ENCODE results near the gene ABCC9. TPM values are rescaled to one million over a fixed set of nuclear protein-coding genes. Genes with fewer than 3 reads are reported as not detected.
"Not testable (repeated sequence)": the region's sequence is repeated elsewhere in the genome, so short reads cannot be mapped to it uniquely, and the experiment has no call there.

Gene ABCC9
- total RNA-seq, 1 experiment from 2014 or later = not detected

DNA sequence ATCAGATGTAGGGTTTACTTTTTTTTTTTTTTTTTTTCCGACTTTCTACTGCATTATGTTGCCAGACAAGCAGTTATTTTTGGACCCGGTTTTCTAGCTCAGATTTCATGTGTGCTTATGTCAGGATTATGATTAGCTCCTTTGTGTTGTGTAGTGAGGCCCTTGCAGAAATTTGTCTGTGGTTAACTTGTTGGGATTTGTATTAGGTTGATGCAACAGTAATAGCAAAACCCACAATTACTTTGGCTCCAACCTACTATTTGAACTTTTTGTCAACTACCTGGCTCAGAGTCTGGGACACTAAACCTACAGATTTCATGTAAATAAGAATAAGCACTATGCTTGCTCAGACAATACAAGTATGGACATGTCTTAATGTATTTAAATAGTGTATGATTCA is 122.6 kb downstream of the ABCC9 start:
- H4K20me1 ChIP-seq (ENCODE audit: insufficient read depth, low read depth, low read length) = no peaks in the 10 kb centered on the region
- no peak for DNase-seq
- H3K27ac ChIP-seq (ENCODE audit: low read length) = no peak overlapping the region
- H3K27me3 ChIP-seq (ENCODE audit: low read length) = no peaks in the 10 kb centered on the region
- H3K79me2 ChIP-seq (ENCODE audit: low read length) = no peaks in the 10 kb centered on the region
- no peaks in the 10 kb centered on the region for H3K4me1 ChIP-seq (ENCODE audit: low read length)
- no peaks in the 10 kb centered on the region for H3K9me3 ChIP-seq (ENCODE audit: low read length)
- H3K4me3 ChIP-seq (ENCODE audit: low read length) = no peak overlapping the region
- no peak overlapping the region for H2AFZ ChIP-seq (ENCODE audit: low read length)
- H3K4me2 ChIP-seq (ENCODE audit: low read depth, low read length, poor library complexity, severe bottlenecking) = no peak overlapping the region
- no peak overlapping the region for H3K9ac ChIP-seq (ENCODE audit: low read length)
- H3K36me3 ChIP-seq (ENCODE audit: insufficient read depth, low read length) = no peaks in the 10 kb centered on the region
- H3K9me2 ChIP-seq (replicated peaks; ENCODE audit: insufficient read depth, low read length) = no peaks in the 10 kb centered on the region

DNA sequence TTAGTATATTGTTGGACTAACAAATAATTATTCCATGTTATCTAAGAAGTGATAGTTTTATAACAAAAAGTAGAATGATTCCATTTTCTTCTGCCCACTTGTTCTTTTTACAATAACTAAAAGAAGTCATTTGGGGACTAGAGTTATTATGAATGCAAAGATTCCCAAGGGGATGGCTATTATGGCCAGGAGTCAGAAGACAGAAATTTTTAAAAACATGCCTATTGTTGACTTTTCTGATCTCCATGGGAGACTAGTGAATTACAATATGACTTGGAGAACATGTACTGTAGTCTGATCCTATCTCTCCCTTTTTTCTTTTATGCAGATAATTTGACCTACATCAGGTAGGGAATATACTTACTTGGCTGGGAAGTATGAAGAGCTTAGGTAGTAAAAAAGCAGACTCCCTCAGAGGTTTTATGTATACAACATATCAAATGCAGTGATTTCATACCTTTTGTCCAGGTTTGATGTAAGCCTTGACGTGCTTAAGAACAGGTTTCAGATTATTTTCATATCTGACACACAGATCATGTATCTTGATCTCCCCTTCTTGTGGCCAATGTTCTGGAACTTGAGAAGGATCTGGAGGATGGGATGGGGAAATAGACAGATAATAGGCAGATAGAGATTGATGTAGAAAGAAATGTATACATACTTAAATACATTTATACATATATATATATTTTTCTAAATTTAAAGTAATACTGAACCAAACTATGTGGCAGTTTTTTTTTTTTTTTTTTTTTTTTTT is 125.7 kb downstream of the ABCC9 start:
- H3K36me3 ChIP-seq (ENCODE audit: insufficient read depth, low read length) = no peaks in the 10 kb centered on the region
- H4K20me1 ChIP-seq (ENCODE audit: insufficient read depth, low read depth, low read length) = no peaks in the 10 kb centered on the region
- no peak for DNase-seq
- no peak overlapping the region for H3K9ac ChIP-seq (ENCODE audit: low read length)
- no peak overlapping the region for H3K4me3 ChIP-seq (ENCODE audit: low read length)
- H2AFZ ChIP-seq (ENCODE audit: low read length) = no peak overlapping the region
- H3K4me2 ChIP-seq (ENCODE audit: low read depth, low read length, poor library complexity, severe bottlenecking) = no peak overlapping the region
- no peak overlapping the region for H3K27ac ChIP-seq (ENCODE audit: low read length)
- no peaks in the 10 kb centered on the region for H3K4me1 ChIP-seq (ENCODE audit: low read length)
- H3K9me2 ChIP-seq (replicated peaks; ENCODE audit: insufficient read depth, low read length) = no peaks in the 10 kb centered on the region
- H3K27me3 ChIP-seq (ENCODE audit: low read length) = no peaks in the 10 kb centered on the region
- H3K9me3 ChIP-seq (ENCODE audit: low read length) = no peaks in the 10 kb centered on the region
- H3K79me2 ChIP-seq (ENCODE audit: low read length) = no peaks in the 10 kb centered on the region

DNA sequence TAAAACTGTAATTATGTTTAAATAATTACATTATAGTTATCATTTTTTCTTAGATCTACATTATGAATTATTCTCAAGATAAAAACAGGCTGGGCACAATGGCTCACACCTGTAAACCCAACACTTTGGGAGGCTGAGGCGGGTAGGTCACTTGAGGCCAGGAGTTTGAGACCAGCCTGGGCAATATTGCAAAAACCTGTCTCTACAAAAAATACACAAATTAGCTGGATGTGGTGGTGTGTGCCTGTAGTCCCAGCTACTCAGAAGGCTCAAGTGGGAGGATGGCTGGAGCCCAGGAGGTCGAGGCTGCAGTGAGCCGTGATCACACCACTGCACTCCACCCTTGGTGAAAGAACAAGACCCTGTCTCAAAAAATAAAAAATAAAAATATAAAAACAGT is 126.4 kb downstream of the ABCC9 start:
- Histone ChIP-seq H3K9me2 (replicated peaks; ENCODE audit: insufficient read depth, low read length) (no peaks in the 10 kb centered on the region), H4K20me1 (ENCODE audit: insufficient read depth, low read depth, low read length) (no peaks in the 10 kb centered on the region), H3K27ac (ENCODE audit: low read length) (no peak overlapping the region), H3K4me2 (ENCODE audit: low read depth, low read length, poor library complexity, severe bottlenecking) (no peak overlapping the region), H3K27me3 (ENCODE audit: low read length) (no peaks in the 10 kb centered on the region), H2AFZ (ENCODE audit: low read length) (no peak overlapping the region), H3K79me2 (ENCODE audit: low read length) (no peaks in the 10 kb centered on the region), H3K9me3 (ENCODE audit: low read length) (no peaks in the 10 kb centered on the region), H3K4me1 (ENCODE audit: low read length) (no peaks in the 10 kb centered on the region), H3K4me3 (ENCODE audit: low read length) (no peak overlapping the region), H3K9ac (ENCODE audit: low read length) (no peak overlapping the region), H3K36me3 (ENCODE audit: insufficient read depth, low read length) (no peaks in the 10 kb centered on the region)
- DNase-seq = no peak

DNA sequence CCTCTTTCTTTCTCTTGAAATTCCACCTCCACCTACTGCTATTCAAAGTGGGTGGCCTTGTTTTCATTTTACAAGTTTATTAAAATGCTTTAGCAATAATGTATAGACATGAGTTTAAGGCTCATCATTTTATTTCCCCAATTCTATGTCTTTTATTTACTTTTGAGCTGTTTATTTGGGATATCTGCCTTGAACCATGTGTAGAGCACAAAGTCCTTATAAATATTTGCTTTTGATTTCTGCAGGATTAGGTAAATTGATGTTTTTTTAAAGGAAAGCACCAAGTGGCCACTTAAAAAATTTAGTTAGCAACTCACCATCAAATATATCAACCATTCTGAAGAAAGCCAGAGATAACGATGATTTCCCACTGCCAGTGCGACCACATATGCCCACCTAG is 126.9 kb downstream of the ABCC9 start:
- no peaks in the 10 kb centered on the region for H3K36me3 ChIP-seq (ENCODE audit: insufficient read depth, low read length)
- H2AFZ ChIP-seq (ENCODE audit: low read length) = no peak overlapping the region
- H3K4me3 ChIP-seq (ENCODE audit: low read length) = no peak overlapping the region
- H3K9ac ChIP-seq (ENCODE audit: low read length) = no peak overlapping the region
- no peaks in the 10 kb centered on the region for H3K27me3 ChIP-seq (ENCODE audit: low read length)
- H3K9me3 ChIP-seq (ENCODE audit: low read length) = no peaks in the 10 kb centered on the region
- H3K9me2 ChIP-seq (replicated peaks; ENCODE audit: insufficient read depth, low read length) = no peaks in the 10 kb centered on the region
- no peaks in the 10 kb centered on the region for H4K20me1 ChIP-seq (ENCODE audit: insufficient read depth, low read depth, low read length)
- no peak for DNase-seq
- H3K4me2 ChIP-seq (ENCODE audit: low read depth, low read length, poor library complexity, severe bottlenecking) = no peak overlapping the region
- H3K79me2 ChIP-seq (ENCODE audit: low read length) = no peaks in the 10 kb centered on the region
- H3K4me1 ChIP-seq (ENCODE audit: low read length) = no peaks in the 10 kb centered on the region
- no peak overlapping the region for H3K27ac ChIP-seq (ENCODE audit: low read length)

DNA sequence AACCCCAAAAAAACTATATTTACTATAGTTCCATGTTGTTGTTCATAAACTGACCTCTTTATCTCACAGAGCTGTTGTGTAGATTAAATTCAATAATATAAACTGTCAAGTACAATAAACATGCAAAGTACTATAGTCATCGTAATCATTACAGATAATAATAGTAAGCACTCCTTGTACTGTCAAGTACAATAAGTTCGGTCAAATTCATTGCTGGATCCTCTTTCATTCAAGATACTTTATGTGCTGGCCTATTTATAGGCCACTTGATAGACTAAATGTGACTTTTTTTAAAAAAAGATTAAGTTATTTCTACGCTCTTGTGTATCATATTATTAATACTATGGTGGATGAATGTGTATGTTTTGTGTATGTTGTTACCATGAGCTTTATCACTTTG is 127.5 kb downstream of the ABCC9 start:
- H3K36me3 ChIP-seq (ENCODE audit: insufficient read depth, low read length) = no peaks in the 10 kb centered on the region
- DNase-seq = no peak
- H3K4me2 ChIP-seq (ENCODE audit: low read depth, low read length, poor library complexity, severe bottlenecking) = no peak overlapping the region
- H3K4me3 ChIP-seq (ENCODE audit: low read length) = no peak overlapping the region
- no peak overlapping the region for H3K9ac ChIP-seq (ENCODE audit: low read length)
- H3K27me3 ChIP-seq (ENCODE audit: low read length) = no peaks in the 10 kb centered on the region
- H2AFZ ChIP-seq (ENCODE audit: low read length) = no peak overlapping the region
- no peaks in the 10 kb centered on the region for H4K20me1 ChIP-seq (ENCODE audit: insufficient read depth, low read depth, low read length)
- H3K9me3 ChIP-seq (ENCODE audit: low read length) = no peaks in the 10 kb centered on the region
- H3K9me2 ChIP-seq (replicated peaks; ENCODE audit: insufficient read depth, low read length) = no peaks in the 10 kb centered on the region
- no peak overlapping the region for H3K27ac ChIP-seq (ENCODE audit: low read length)
- no peaks in the 10 kb centered on the region for H3K4me1 ChIP-seq (ENCODE audit: low read length)
- H3K79me2 ChIP-seq (ENCODE audit: low read length) = no peaks in the 10 kb centered on the region

DNA sequence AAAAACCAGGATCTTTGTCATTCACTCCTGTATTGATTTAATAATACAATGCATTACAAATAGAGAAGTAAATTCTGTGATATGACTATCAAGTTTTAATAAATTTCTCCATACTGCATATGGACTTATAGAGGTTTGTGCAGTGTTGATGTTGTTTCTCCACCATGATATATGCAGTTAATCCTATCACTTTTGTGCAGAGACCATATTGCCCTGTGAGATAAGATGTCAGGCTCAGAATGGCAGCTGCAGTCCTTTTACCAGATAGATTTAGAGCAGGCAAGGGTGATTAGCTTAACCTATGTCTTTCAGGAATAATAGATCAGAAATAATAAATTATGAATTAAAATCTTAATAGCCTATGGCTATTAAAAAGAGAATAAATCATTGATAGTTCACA is 128.1 kb downstream of the ABCC9 start:
- no peak for DNase-seq
- no peak overlapping the region for H3K4me2 ChIP-seq (ENCODE audit: low read depth, low read length, poor library complexity, severe bottlenecking)
- no peaks in the 10 kb centered on the region for H3K9me3 ChIP-seq (ENCODE audit: low read length)
- no peaks in the 10 kb centered on the region for H3K4me1 ChIP-seq (ENCODE audit: low read length)
- H2AFZ ChIP-seq (ENCODE audit: low read length) = no peak overlapping the region
- H3K36me3 ChIP-seq (ENCODE audit: insufficient read depth, low read length) = no peaks in the 10 kb centered on the region
- H4K20me1 ChIP-seq (ENCODE audit: insufficient read depth, low read depth, low read length) = no peaks in the 10 kb centered on the region
- H3K27me3 ChIP-seq (ENCODE audit: low read length) = no peaks in the 10 kb centered on the region
- H3K4me3 ChIP-seq (ENCODE audit: low read length) = no peak overlapping the region
- no peaks in the 10 kb centered on the region for H3K9me2 ChIP-seq (replicated peaks; ENCODE audit: insufficient read depth, low read length)
- H3K9ac ChIP-seq (ENCODE audit: low read length) = no peak overlapping the region
- H3K79me2 ChIP-seq (ENCODE audit: low read length) = no peaks in the 10 kb centered on the region
- no peak overlapping the region for H3K27ac ChIP-seq (ENCODE audit: low read length)

DNA sequence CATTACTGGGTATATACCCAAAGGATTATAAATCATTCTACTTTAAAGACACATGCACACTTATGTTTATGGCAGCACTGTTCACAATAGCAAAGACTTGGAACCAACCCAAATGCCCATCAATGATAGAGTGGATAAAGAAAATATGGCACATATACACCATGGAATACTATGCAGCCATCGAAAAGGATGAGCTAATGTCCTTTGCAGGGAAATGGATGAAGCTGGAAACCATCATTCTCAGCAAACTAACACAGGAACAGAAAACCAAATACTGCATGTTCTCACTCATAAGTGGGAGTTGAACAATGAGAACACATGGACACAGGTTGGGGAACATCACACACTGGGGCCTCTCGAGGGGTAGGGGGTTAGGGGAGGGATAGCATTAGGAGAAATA is 128.9 kb downstream of the ABCC9 start:
- H3K27ac ChIP-seq (ENCODE audit: low read length); H3K4me3 ChIP-seq (ENCODE audit: low read length); H3K9ac ChIP-seq (ENCODE audit: low read length); H3K9me2 ChIP-seq (replicated peaks; ENCODE audit: insufficient read depth, low read length); H3K79me2 ChIP-seq (ENCODE audit: low read length); DNase-seq; H4K20me1 ChIP-seq (ENCODE audit: insufficient read depth, low read depth, low read length); H3K9me3 ChIP-seq (ENCODE audit: low read length); H2AFZ ChIP-seq (ENCODE audit: low read length); H3K27me3 ChIP-seq (ENCODE audit: low read length); H3K4me2 ChIP-seq (ENCODE audit: low read depth, low read length, poor library complexity, severe bottlenecking); H3K36me3 ChIP-seq (ENCODE audit: insufficient read depth, low read length); H3K4me1 ChIP-seq (ENCODE audit: low read length): not testable (repeated sequence)

DNA sequence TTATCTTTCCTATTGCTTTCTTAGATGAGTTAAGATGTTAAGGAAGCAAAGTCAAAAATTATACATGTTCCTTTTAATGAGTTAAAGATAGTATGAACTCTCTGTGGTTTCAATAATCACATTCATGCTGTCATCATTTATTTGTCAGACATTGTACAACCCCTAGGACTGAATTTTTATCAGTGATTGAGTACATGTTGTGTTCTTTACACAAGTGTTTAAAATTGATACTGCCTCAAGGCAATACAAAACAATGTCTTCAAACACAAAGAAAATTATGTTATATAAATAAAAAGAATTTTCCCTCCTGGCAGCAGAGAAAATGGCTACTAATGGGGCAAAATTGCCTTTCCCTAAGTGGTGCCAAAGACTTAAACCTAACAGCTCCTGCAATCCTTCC is 132.1 kb downstream of the ABCC9 start:
- no peak overlapping the region for H2AFZ ChIP-seq (ENCODE audit: low read length)
- DNase-seq = no peak
- no peaks in the 10 kb centered on the region for H3K9me2 ChIP-seq (replicated peaks; ENCODE audit: insufficient read depth, low read length)

More for the DNA sequence above, 132.1 kb downstream of the ABCC9 start:
- H4K20me1 ChIP-seq (ENCODE audit: insufficient read depth, low read depth, low read length) = no peaks in the 10 kb centered on the region
- H3K4me3 ChIP-seq (ENCODE audit: low read length) = no peak overlapping the region
- no peak overlapping the region for H3K4me2 ChIP-seq (ENCODE audit: low read depth, low read length, poor library complexity, severe bottlenecking)
- no peak overlapping the region for H3K9ac ChIP-seq (ENCODE audit: low read length)
- no peaks in the 10 kb centered on the region for H3K9me3 ChIP-seq (ENCODE audit: low read length)
- H3K36me3 ChIP-seq (ENCODE audit: insufficient read depth, low read length) = no peaks in the 10 kb centered on the region
- H3K4me1 ChIP-seq (ENCODE audit: low read length) = no peaks in the 10 kb centered on the region
- no peaks in the 10 kb centered on the region for H3K27me3 ChIP-seq (ENCODE audit: low read length)
- H3K79me2 ChIP-seq (ENCODE audit: low read length) = no peaks in the 10 kb centered on the region
- H3K27ac ChIP-seq (ENCODE audit: low read length) = no peak overlapping the region

Data from Karpas-422 (cell line).